MM.1S (cell line): ENCODE data around the gene GINS3.

Experiments
- DNase-seq: peaks from one replicate; pipeline ENCODE4 v3.0.0-alpha.2; 2015
- H2AFZ ChIP-seq: fragments of 300-600 bp; sonication (generic); 2 replicates; pipeline ENCODE4 v1.6.0; 2016; ENCODE audit warnings: antibody characterized with exemption, low read length
- H3F3A ChIP-seq: fragments of 300-600 bp; sonication (generic); 2 replicates; pipeline ENCODE4 v1.6.1; 2016; ENCODE audit warnings: mild to moderate bottlenecking, antibody characterized with exemption, low read length, moderate library complexity, mixed read lengths; ENCODE audit not compliant: insufficient read depth
- H3K27ac ChIP-seq: fragments of 300-600 bp; sonication (generic); 2 replicates; pipeline ENCODE4 v1.5.1; 2016; ENCODE audit warnings: mild to moderate bottlenecking, low read length
- H3K27me3 ChIP-seq: fragments of 300-600 bp; sonication (generic); replicated peaks from 2 replicates; pipeline ENCODE4 v1.6.0; 2016; ENCODE audit warnings: low read length; ENCODE audit not compliant: insufficient read depth
- H3K36me3 ChIP-seq: fragments of 300-600 bp; sonication (generic); replicated peaks from 2 replicates; pipeline ENCODE4 v1.6.1; 2016; ENCODE audit warnings: mild to moderate bottlenecking, low read length, mixed read lengths; ENCODE audit not compliant: insufficient read depth
- H3K4me1 ChIP-seq: fragments of 300-600 bp; sonication (generic); 2 replicates; pipeline ENCODE4 v1.6.1; 2016; ENCODE audit warnings: low read length, mixed read lengths
- H3K4me2 ChIP-seq: fragments of 300-600 bp; sonication (generic); 2 replicates; pipeline ENCODE4 v1.6.0; 2016; ENCODE audit warnings: low read depth, low read length
- H3K4me3 ChIP-seq: fragments of 300-600 bp; sonication (generic); 2 replicates; pipeline ENCODE4 v1.5.1; 2016; ENCODE audit warnings: low read length, mixed read lengths
- H3K79me2 ChIP-seq: fragments of 300-600 bp; sonication (generic); 2 replicates; pipeline ENCODE4 v1.6.1; 2016; ENCODE audit warnings: mixed run types, low read length, mixed read lengths
- H3K9ac ChIP-seq: fragments of 300-600 bp; sonication (generic); 2 replicates; pipeline ENCODE4 v1.6.1; 2016; ENCODE audit warnings: low read length, mixed read lengths
- H3K9me2 ChIP-seq: fragments of 300-600 bp; sonication (generic); replicated peaks from 2 replicates; pipeline ENCODE4 v1.6.1; 2016; ENCODE audit warnings: mild to moderate bottlenecking, low read length, mixed read lengths; ENCODE audit not compliant: insufficient read depth
- H3K9me3 ChIP-seq: fragments of 300-600 bp; sonication (generic); replicated peaks from 2 replicates; pipeline ENCODE4 v1.6.1; 2016; ENCODE audit warnings: mild to moderate bottlenecking, low read length, mixed read lengths; ENCODE audit not compliant: insufficient read depth
- H4K20me1 ChIP-seq: fragments of 300-600 bp; sonication (generic); 2 replicates; pipeline ENCODE4 v1.6.1; 2016; ENCODE audit warnings: mild to moderate bottlenecking, low read length, moderate library complexity, mixed read lengths; ENCODE audit not compliant: insufficient read depth
- CTCF ChIP-seq: fragments of 300-600 bp; sonication (generic); IDR thresholded peaks from 2 replicates; pipeline ENCODE4 v1.5.1; 2016; ENCODE audit warnings: antibody characterized with exemption, low read length, mixed read lengths
- EZH2 ChIP-seq: fragments of 300-600 bp; sonication (generic); optimal IDR thresholded peaks from 2 replicates; pipeline ENCODE3; 2017; ENCODE audit warnings: low read depth, mild to moderate bottlenecking, antibody characterized with exemption, low read length, mixed read lengths
- EZH2phosphoT487 ChIP-seq: fragments of 300-600 bp; sonication (generic); IDR thresholded peaks from 2 replicates; pipeline ENCODE4 v1.6.1; 2018; ENCODE audit warnings: antibody characterized with exemption, low read length

Gene GINS3

DNA sequence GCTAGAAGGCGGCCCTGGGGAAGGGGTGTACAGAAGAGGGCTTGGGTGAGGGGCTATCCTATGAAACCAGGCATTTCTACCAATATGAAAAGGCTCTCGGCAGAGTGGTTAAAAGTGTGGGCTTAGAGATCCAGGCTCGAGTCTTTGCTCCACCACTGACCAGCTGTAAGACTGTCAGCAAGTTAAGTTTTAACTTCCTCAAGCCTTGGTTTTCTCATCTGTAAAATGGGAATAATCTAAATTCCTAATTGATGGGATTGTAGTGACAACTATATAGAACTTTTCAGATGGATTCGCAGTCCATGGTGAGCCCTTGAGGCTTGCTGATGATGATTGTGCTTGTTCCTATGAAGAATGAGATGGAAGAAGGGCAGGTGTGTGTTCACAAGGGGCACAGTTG, 57.0 kb downstream of the GINS3 start:
- no peak overlapping the region for H2AFZ ChIP-seq
- no peaks in the 10 kb centered on the region for H4K20me1 ChIP-seq
- no peaks in the 10 kb centered on the region for H3K36me3 ChIP-seq
- TF ChIP-seq EZH2 (no peak), EZH2phosphoT487 (no peak), CTCF (no peak)
- no peak for DNase-seq
- H3K9me3 ChIP-seq = no peaks in the 10 kb centered on the region
- no peaks in the 10 kb centered on the region for H3K9me2 ChIP-seq
- H3K4me1 ChIP-seq = no peaks in the 10 kb centered on the region
- no peaks in the 10 kb centered on the region for H3K27me3 ChIP-seq
- no peak overlapping the region for H3K27ac ChIP-seq
- H3K9ac ChIP-seq = no peak overlapping the region
- H3K4me2 ChIP-seq = no peak overlapping the region
- H3F3A ChIP-seq = no peaks in the 10 kb centered on the region
- H3K4me3 ChIP-seq = no peak overlapping the region
- H3K79me2 ChIP-seq = no peaks in the 10 kb centered on the region

DNA sequence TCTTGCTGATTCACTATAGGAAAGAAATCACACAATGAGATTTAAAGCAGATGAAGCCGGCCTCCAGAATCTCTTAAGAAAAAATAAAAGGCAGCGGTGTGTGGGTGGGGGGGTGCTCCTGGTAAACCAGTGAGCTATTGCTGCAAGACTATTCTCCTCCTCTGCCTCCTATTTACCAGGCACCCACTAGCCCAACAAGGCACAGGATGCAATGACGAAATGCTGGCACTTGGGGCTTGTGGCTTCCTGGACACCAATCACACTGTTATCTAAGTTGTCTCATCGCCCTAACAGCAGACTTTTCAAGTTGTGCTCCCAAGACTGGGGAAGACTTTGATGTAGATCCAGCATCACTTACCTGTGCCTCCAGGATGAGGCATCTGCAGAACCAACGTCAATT, 57.5 kb downstream of the GINS3 start:
- no peaks in the 10 kb centered on the region for H3K9me3 ChIP-seq
- TF ChIP-seq EZH2phosphoT487 = no peak
- TF ChIP-seq EZH2 = no peak
- H3F3A ChIP-seq = no peaks in the 10 kb centered on the region
- no peaks in the 10 kb centered on the region for H3K79me2 ChIP-seq
- H2AFZ ChIP-seq = no peak overlapping the region
- H3K9ac ChIP-seq = no peak overlapping the region
- no peaks in the 10 kb centered on the region for H3K9me2 ChIP-seq
- no peak overlapping the region for H3K4me3 ChIP-seq
- H3K27me3 ChIP-seq = no peaks in the 10 kb centered on the region
- no peaks in the 10 kb centered on the region for H3K4me1 ChIP-seq
- H3K27ac ChIP-seq = no peak overlapping the region
- no peak overlapping the region for H3K4me2 ChIP-seq
- H3K36me3 ChIP-seq = no peaks in the 10 kb centered on the region
- DNase-seq = no peak
- no peaks in the 10 kb centered on the region for H4K20me1 ChIP-seq

DNA sequence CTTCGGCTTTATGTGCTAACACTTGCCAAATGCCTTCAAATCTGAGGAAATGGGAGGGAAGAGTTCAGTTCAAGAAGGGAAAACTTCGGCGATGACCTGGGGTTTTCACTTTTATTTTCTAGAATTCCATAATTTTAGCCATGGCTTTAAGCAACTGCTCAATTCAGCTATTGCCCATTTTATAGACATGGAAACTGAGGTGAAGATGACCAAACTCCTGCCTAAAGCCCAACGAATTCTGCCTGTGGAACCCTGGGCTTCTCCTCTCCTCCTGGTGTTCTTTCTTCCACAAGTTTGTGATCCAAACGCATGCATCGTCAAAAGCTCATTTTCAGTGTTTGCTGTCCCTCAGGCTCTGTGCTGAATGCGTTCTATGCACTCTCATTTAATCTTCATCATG, 58.3 kb downstream of the GINS3 start:
- H2AFZ ChIP-seq = no peak overlapping the region

DNA sequence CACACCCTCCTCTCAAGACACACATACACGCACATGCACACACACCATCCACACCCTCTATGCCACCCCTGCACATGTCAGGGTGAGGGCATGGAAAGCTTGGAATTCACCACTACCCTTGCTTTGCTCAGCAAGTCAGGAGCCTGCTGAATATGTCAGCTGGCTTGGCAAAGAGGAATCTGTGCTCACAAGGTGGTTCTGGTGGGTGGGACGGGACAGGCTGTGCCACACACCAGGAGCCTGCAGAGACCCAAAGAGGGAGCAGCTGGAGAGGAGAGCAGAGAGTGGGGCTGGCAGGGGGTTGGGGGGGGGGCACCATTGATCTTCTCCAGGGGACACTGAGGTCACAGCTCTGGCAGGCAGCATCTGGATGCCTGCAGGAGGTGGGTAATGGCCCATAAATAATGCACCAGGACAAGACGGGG, 59.0 kb downstream of the GINS3 start:
- H3K79me2 ChIP-seq = no peaks in the 10 kb centered on the region
- no peaks in the 10 kb centered on the region for H3K4me1 ChIP-seq
- no peaks in the 10 kb centered on the region for H3K9me3 ChIP-seq
- no peak overlapping the region for H3K9ac ChIP-seq
- no peaks in the 10 kb centered on the region for H3K9me2 ChIP-seq
- no peak overlapping the region for H3K27ac ChIP-seq
- no peak overlapping the region for H2AFZ ChIP-seq
- no peaks in the 10 kb centered on the region for H3K36me3 ChIP-seq
- no peak for DNase-seq
- H3F3A ChIP-seq = no peaks in the 10 kb centered on the region
- H4K20me1 ChIP-seq = no peaks in the 10 kb centered on the region
- no peak overlapping the region for H3K4me3 ChIP-seq
- TF ChIP-seq EZH2 (no peak), CTCF (no peak), EZH2phosphoT487 (no peak)
- H3K4me2 ChIP-seq = no peak overlapping the region
- no peaks in the 10 kb centered on the region for H3K27me3 ChIP-seq

More for the DNA sequence above, 58.3 kb downstream of the GINS3 start:
- Histone ChIP-seq H3K9ac (no peak overlapping the region), H3F3A (no peaks in the 10 kb centered on the region), H3K9me3 (no peaks in the 10 kb centered on the region), H3K27me3 (no peaks in the 10 kb centered on the region), H4K20me1 (no peaks in the 10 kb centered on the region), H3K36me3 (no peaks in the 10 kb centered on the region), H3K79me2 (no peaks in the 10 kb centered on the region), H3K4me2 (no peak overlapping the region), H3K27ac (no peak overlapping the region), H3K4me1 (no peaks in the 10 kb centered on the region), H3K9me2 (no peaks in the 10 kb centered on the region), H3K4me3 (no peak overlapping the region)
- TF ChIP-seq CTCF (no peak), EZH2 (no peak), EZH2phosphoT487 (no peak)
- DNase-seq = no peak
